SKM-1 (cell line): Measurements from ENCODE around the gene ZP1.

Experiments
- DNase-seq: peaks from one replicate; lab custom pipeline; 2025; ENCODE audit not compliant: unreplicated experiment; lab: John Stamatoyannopoulos, UW

ZP1 gene

GRCh38 chr11:60922906-60923305 lies 55.6 kb downstream of the ZP1 start:
- no peak for DNase-seq

- no peak for DNase-seq
Measured at GRCh38 chr11:60923326-60923725, 56.0 kb downstream of the ZP1 start.

GRCh38 chr11:60923800-60924109 lies 56.4 kb downstream of the ZP1 start:
- DNase-seq = no peak

GRCh38 chr11:60924110-60924905 lies 57.0 kb downstream of the ZP1 start, which contains the start of gene TMEM132A:
Gene TMEM132A (plus strand): TSS chr11:60924460. CDS start chr11:60924634, 174 bp downstream.
- no peak for DNase-seq
